Thyroid gland (tissue), 4 donors: ENCODE data around the gene COMMD8. TPM values are rescaled to one million over a fixed set of nuclear protein-coding genes. Genes with fewer than 3 reads are reported as not detected.

Source experiments
- DNase-seq, 2 donors: peaks; one replicate each; pipeline ENCODE4 v3.0.0-alpha.2; 2019
- H3K27ac ChIP-seq, 3 donors: fragments of 200-600 bp; sonication (generic); 1 replicate in 2 of 3; 2 replicates in 1 of 3; pipeline ENCODE4 v1.5.1; 2016 to 2019; ENCODE audit warnings: mild to moderate bottlenecking in 1 of 3, moderate library complexity in 1 of 3
- H3K27me3 ChIP-seq: fragments of 200-600 bp; sonication (generic); one replicate; pipeline ENCODE4 v1.5.1; 2019
- H3K36me3 ChIP-seq, 2 donors: fragments of 200-600 bp; sonication (generic); one replicate each; pipeline ENCODE4 v1.5.1; 2016 to 2019
- H3K4me1 ChIP-seq, 2 donors: fragments of 200-600 bp; sonication (generic); one replicate each; pipeline ENCODE4 v1.5.1; 2017 to 2019
- H3K4me3 ChIP-seq, 3 donors: fragments of 200-600 bp; sonication (generic); replicated peaks in 1 of 3; 1 replicate in 2 of 3; 2 replicates in 1 of 3; pipeline ENCODE4 v1.5.1; 2016; ENCODE audit warnings: mild to moderate bottlenecking in 1 of 3
- H3K9me3 ChIP-seq: fragments of 200-600 bp; sonication (generic); one replicate; pipeline ENCODE4 v1.5.1; 2017
- CTCF ChIP-seq, 6 experiments: fragments of 200-600 bp in 3 of 6; fragments of 450-650 bp in 3 of 6; sonication (generic) in 3 of 6; IDR thresholded peaks; one replicate each; pipeline ENCODE4 v1.5.1; 2016 to 2019; ENCODE audit warnings: antibody characterized with exemption in 6 of 6, mild to moderate bottlenecking in 2 of 6, inconsistent platforms in 1 of 6, moderate library complexity in 1 of 6
- POLR2A ChIP-seq, 2 donors: fragments of 450-650 bp; IDR thresholded peaks; one replicate each; pipeline ENCODE4 v1.6.1; 2017; ENCODE audit warnings: antibody characterized with exemption in 2 of 2, mild to moderate bottlenecking in 2 of 2, moderate library complexity in 1 of 2
- WGBS, 2 donors: methylation state at CpG; one replicate each; pipeline ENCODE4 v1.1.5; 2017; 5-methylcytosine and 5-hydroxymethylcytosine counted together
- intact Hi-C: fragments of 100-400 bp; cut with DNase I; formaldehyde crosslinking; loops from one replicate; pipeline ENCODE4 v1.15.1; 2023
- total RNA-seq, 4 donors: library from RNA; depleted of rRNA; stranded (reverse); fragments of >200 nt; gene quantifications; one replicate each; pipeline ENCODE4 v1.2.3, GENCODE V29; 2016

COMMD8 gene
- total RNA-seq, 4 donors from 2014 or later, result 19.8 to 34.2 (median 28.5) TPM

- WGBS, 2 donors, result 59 to 66% methylated on average over 2 of the region's 2 CpGs
- intact Hi-C loops, result no loop called here
- H3K27me3 ChIP-seq, result no peaks in the 10 kb centered on the region
- H3K36me3 ChIP-seq, result no peaks in the 10 kb centered on the region
- no peak overlapping the region for H3K27ac ChIP-seq
- no peak overlapping the region for H3K4me3 ChIP-seq
- no peak for DNase-seq
- no peaks in the 10 kb centered on the region for H3K9me3 ChIP-seq
- peaks cover 0 to 2% of the 10 kb centered on the region in 2 donors for H3K4me1 ChIP-seq
- no peak for TF ChIP-seq CTCF (IDR thresholded peaks at IDR 0.05)
- TF ChIP-seq POLR2A (IDR thresholded peaks at IDR 0.05), result no peak
Measured at GRCh38 chr4:47499700-47500099, 36.2 kb upstream of the COMMD8 start.

- Histone ChIP-seq H3K4me1 (peaks cover 4 to 5% of the 10 kb centered on the region in 2 donors), H3K9me3 (no peaks in the 10 kb centered on the region), H3K27ac (no peak overlapping the region), H3K4me3 (no peak overlapping the region), H3K36me3 (no peaks in the 10 kb centered on the region), H3K27me3 (no peaks in the 10 kb centered on the region)
- TF ChIP-seq POLR2A (IDR thresholded peaks at IDR 0.05), result no peak
- TF ChIP-seq CTCF (IDR thresholded peaks at IDR 0.05), result no peak
- DNase-seq, result no peak
- WGBS, 2 donors, result 74 to 80% methylated on average over 6 of the region's 6 CpGs
- intact Hi-C loops, result no loop called here
Measured at GRCh38 chr4:47498899-47499298, 35.4 kb upstream of the COMMD8 start.

GRCh38 chr4:47494124-47494430 is 30.6 kb upstream of the COMMD8 start:
- Histone ChIP-seq H3K4me3 (no peak overlapping the region), H3K9me3 (no peaks in the 10 kb centered on the region), H3K4me1 (peaks cover 12 to 23% of the 10 kb centered on the region in 2 donors), H3K27ac (peak overlapping the region in 2 of 3 donors; percentile 27 to 66), H3K36me3 (no peaks in the 10 kb centered on the region), H3K27me3 (no peaks in the 10 kb centered on the region)
- 51 to 68% methylated on average over 4 of the region's 4 CpGs for WGBS, 2 donors
- intact Hi-C loops, result no loop called here
- no peak for TF ChIP-seq POLR2A (IDR thresholded peaks at IDR 0.05)
- no peak for TF ChIP-seq CTCF (IDR thresholded peaks at IDR 0.05)
- no peak for DNase-seq

- no peak for DNase-seq
- Histone ChIP-seq H3K36me3 (no peaks in the 10 kb centered on the region), H3K27ac (peak overlapping the region in 2 of 3 donors; percentile 27 to 66), H3K4me3 (no peak overlapping the region), H3K4me1 (peaks cover 12 to 23% of the 10 kb centered on the region in 2 donors), H3K27me3 (no peaks in the 10 kb centered on the region), H3K9me3 (no peaks in the 10 kb centered on the region)
- intact Hi-C loops, result no loop called here
- 76 to 79% methylated on average over 3 of the region's 3 CpGs for WGBS, 2 donors
- TF ChIP-seq CTCF (IDR thresholded peaks at IDR 0.05) (no peak), POLR2A (IDR thresholded peaks at IDR 0.05) (no peak)
Measured at GRCh38 chr4:47493238-47494123, 30.0 kb upstream of the COMMD8 start.

- peaks cover 18 to 31% of the 10 kb centered on the region in 2 donors for H3K4me1 ChIP-seq
- H3K27ac ChIP-seq, result no peak overlapping the region
- no peaks in the 10 kb centered on the region for H3K27me3 ChIP-seq
- no peaks in the 10 kb centered on the region for H3K9me3 ChIP-seq
- intact Hi-C loops, result no loop called here
- WGBS, 2 donors, result 79 to 81% methylated on average over 4 of the region's 4 CpGs
- H3K36me3 ChIP-seq, result no peaks in the 10 kb centered on the region
- no peak for TF ChIP-seq POLR2A (IDR thresholded peaks at IDR 0.05)
- TF ChIP-seq CTCF (IDR thresholded peaks at IDR 0.05), result peak in 3 of 6 experiments; percentile 15 to 42 (median 27)
- no peak overlapping the region for H3K4me3 ChIP-seq
- DNase-seq, result no peak
Measured at GRCh38 chr4:47490550-47490949, 27.0 kb upstream of the COMMD8 start.
